H9 (cell line): ENCODE measurements around the gene SCUBE2. TPM values are rescaled to one million over a fixed set of nuclear protein-coding genes. Genes with fewer than 3 reads are reported as not detected.

Experiments
- DNase-seq: peaks from one replicate; pipeline ENCODE4 v3.0.0-alpha.2; 2017
- H2AFZ ChIP-seq: one replicate; pipeline ENCODE4 v1.6.1; 2013; ENCODE audit warnings: mild to moderate bottlenecking, low read length, control low read depth, moderate library complexity
- H2AK5ac ChIP-seq: 2 replicates; pipeline ENCODE4 v1.6.1; 2013; ENCODE audit warnings: low read length, control low read depth, mixed read lengths; ENCODE audit not compliant: insufficient read length
- H2BK120ac ChIP-seq: one replicate; pipeline ENCODE4 v1.6.1; 2013; ENCODE audit warnings: low read depth, mild to moderate bottlenecking, low read length, control low read depth, inconsistent platforms; ENCODE audit not compliant: poor library complexity, severe bottlenecking
- H2BK12ac ChIP-seq: 2 replicates; pipeline ENCODE4 v1.6.1; 2013; ENCODE audit warnings: low read length, control low read depth, mixed read lengths, low read depth; ENCODE audit not compliant: insufficient read length
- H2BK15ac ChIP-seq: 2 replicates; pipeline ENCODE4 v1.6.1; 2013; ENCODE audit warnings: low read depth, low read length, control low read depth
- H2BK20ac ChIP-seq: one replicate; pipeline ENCODE4 v1.6.1; 2013; ENCODE audit warnings: low read depth, mild to moderate bottlenecking, low read length, control low read depth, inconsistent platforms; ENCODE audit not compliant: poor library complexity, severe bottlenecking
- H2BK5ac ChIP-seq: 2 replicates; pipeline ENCODE4 v1.6.1; 2013; ENCODE audit warnings: low read length, control low read depth, mixed read lengths; ENCODE audit not compliant: insufficient read length
- H3K14ac ChIP-seq: 2 replicates; pipeline ENCODE4 v1.6.1; 2013; ENCODE audit warnings: low read length, control low read depth; ENCODE audit not compliant: insufficient read depth
- H3K18ac ChIP-seq: 2 replicates; pipeline ENCODE4 v1.6.1; 2013; ENCODE audit warnings: low read depth, mild to moderate bottlenecking, mixed read lengths, low read length, control low read depth; ENCODE audit not compliant: insufficient read length
- H3K23ac ChIP-seq: 2 replicates; pipeline ENCODE4 v1.6.1; 2013; ENCODE audit warnings: low read length, control low read depth, mixed read lengths, low read depth; ENCODE audit not compliant: insufficient read length
- H3K23me2 ChIP-seq: 2 replicates; pipeline ENCODE4 v1.6.1; 2013; ENCODE audit warnings: low read depth, mild to moderate bottlenecking, mixed read lengths, low read length, control low read depth; ENCODE audit not compliant: insufficient read length, poor library complexity, severe bottlenecking
- H3K27ac ChIP-seq: 2 replicates; pipeline ENCODE4 v1.5.1; 2013; ENCODE audit warnings: low read length, control low read depth, mixed read lengths, low read depth; ENCODE audit not compliant: insufficient read length
- H3K27me3 ChIP-seq: 2 replicates; pipeline ENCODE4 v1.6.1; 2013; ENCODE audit warnings: low read length, control low read depth, inconsistent platforms; ENCODE audit not compliant: insufficient read depth
- H3K4ac ChIP-seq: 2 replicates; pipeline ENCODE4 v1.6.1; 2013; ENCODE audit warnings: low read depth, mild to moderate bottlenecking, control low read depth, inconsistent platforms, low read length, moderate library complexity
- H3K4me1 ChIP-seq: 2 replicates; pipeline ENCODE4 v1.6.1; 2013; ENCODE audit warnings: low read length, control low read depth, inconsistent platforms; ENCODE audit not compliant: insufficient read depth
- H3K4me2 ChIP-seq: 2 replicates; pipeline ENCODE4 v1.6.1; 2013; ENCODE audit warnings: low read length, control low read depth, mixed read lengths; ENCODE audit not compliant: insufficient read length, insufficient read depth
- H3K56ac ChIP-seq: 2 replicates; pipeline ENCODE4 v1.6.1; 2013; ENCODE audit warnings: low read depth, mild to moderate bottlenecking, mixed read lengths, low read length, control low read depth; ENCODE audit not compliant: insufficient read length
- H3K79me1 ChIP-seq: 2 replicates; pipeline ENCODE4 v1.6.1; 2013; ENCODE audit warnings: low read depth, mild to moderate bottlenecking, moderate library complexity, low read length, control low read depth, inconsistent platforms; ENCODE audit not compliant: insufficient read depth, poor library complexity, severe bottlenecking
- H3K79me2 ChIP-seq: 2 replicates; pipeline ENCODE4 v1.6.1; 2013; ENCODE audit warnings: low read length, control low read depth, inconsistent platforms; ENCODE audit not compliant: insufficient read depth
- H3K9ac ChIP-seq: 2 replicates; pipeline ENCODE4 v1.6.1; 2013; ENCODE audit warnings: low read length, control low read depth, mixed read lengths; ENCODE audit not compliant: insufficient read length; ENCODE audit errors: extremely low read depth
- H3K9me3 ChIP-seq: one replicate; pipeline ENCODE4 v1.6.1; 2013; ENCODE audit warnings: low read depth, low read length, inconsistent platforms; ENCODE audit not compliant: control insufficient read depth
- H3T11ph ChIP-seq: one replicate; pipeline ENCODE4 v1.6.1; 2013; ENCODE audit warnings: mild to moderate bottlenecking, low read length, control low read depth, inconsistent platforms
- H4K20me1 ChIP-seq: one replicate; pipeline ENCODE4 v1.6.1; 2013; ENCODE audit not compliant: control insufficient read depth, insufficient read length, insufficient read depth
- H4K5ac ChIP-seq: 2 replicates; pipeline ENCODE4 v1.6.1; 2013; ENCODE audit warnings: low read depth, mild to moderate bottlenecking, mixed read lengths, low read length, control low read depth; ENCODE audit not compliant: insufficient read length
- H4K8ac ChIP-seq: replicated peaks from 2 replicates; pipeline ENCODE4 v1.6.1; 2013; ENCODE audit warnings: low read length, control low read depth, mixed read lengths, low read depth; ENCODE audit not compliant: insufficient read length
- H4K91ac ChIP-seq: 2 replicates; pipeline ENCODE4 v1.6.1; 2013; ENCODE audit warnings: low read depth, mild to moderate bottlenecking, moderate library complexity, mixed read lengths, low read length, control low read depth; ENCODE audit not compliant: insufficient read length
- H3K27ac Mint-ChIP-seq, 3 experiments: 2 replicates in 2 of 3; 3 replicates in 1 of 3; pipeline ENCODE4 v1.8.0; 2020 to 2021; ENCODE audit warnings: mixed read lengths in 3 of 3, mild to moderate bottlenecking in 1 of 3, moderate library complexity in 1 of 3
- H3K27me3 Mint-ChIP-seq: 2 replicates; pipeline ENCODE4 v1.8.0; 2021; ENCODE audit warnings: low read depth, mild to moderate bottlenecking, moderate library complexity, mixed read lengths
- H3K36me3 Mint-ChIP-seq, 3 experiments: 2 replicates in 2 of 3; 3 replicates in 1 of 3; pipeline ENCODE4 v1.8.0; 2020 to 2021; ENCODE audit warnings: low read depth in 3 of 3, mixed read lengths in 3 of 3; ENCODE audit not compliant: insufficient read depth in 1 of 3
- H3K4me1 Mint-ChIP-seq, 2 experiments: 2 replicates each; pipeline ENCODE4 v1.8.0; 2020; ENCODE audit warnings: mixed read lengths in 2 of 2
- H3K4me3 Mint-ChIP-seq, 2 experiments: 2 replicates in 1 of 2; 3 replicates in 1 of 2; pipeline ENCODE4 v1.8.0; 2020 to 2021; ENCODE audit warnings: mild to moderate bottlenecking in 2 of 2, mixed read lengths in 2 of 2, moderate library complexity in 1 of 2
- H3K9me3 Mint-ChIP-seq, 2 experiments: 2 replicates in 1 of 2; 3 replicates in 1 of 2; pipeline ENCODE4 v1.8.0; 2020; ENCODE audit warnings: mild to moderate bottlenecking in 2 of 2, mixed read lengths in 2 of 2, moderate library complexity in 1 of 2
- WGBS: extraction: QIAGEN DNeasy Blood & Tissue Kit; methylation state at CpG from one replicate; pipeline ENCODE4 v1.1.7; 2013; ENCODE audit warnings: missing lambda C conversion rate, low lambda C conversion rate, mixed read lengths; ENCODE audit not compliant: insufficient read length; ENCODE audit errors: extremely low coverage; 5-methylcytosine and 5-hydroxymethylcytosine counted together
- total RNA-seq: library from RNA; stranded (reverse); gene quantifications from 2 replicates; pipeline ENCODE4 v1.2.1, GENCODE V29; 2021
- TF ChIP-seq, protein P1 (sequence below): fragments of 200-600 bp; sonication (generic); conservative IDR thresholded peaks from 3 replicates; pipeline ENCODE4 v1.8.0; 2021; ENCODE audit warnings: antibody characterized with exemption, mild to moderate bottlenecking

SCUBE2 gene
- total RNA-seq, 1 experiment from 2014 or later: 1.6 TPM

DNA sequence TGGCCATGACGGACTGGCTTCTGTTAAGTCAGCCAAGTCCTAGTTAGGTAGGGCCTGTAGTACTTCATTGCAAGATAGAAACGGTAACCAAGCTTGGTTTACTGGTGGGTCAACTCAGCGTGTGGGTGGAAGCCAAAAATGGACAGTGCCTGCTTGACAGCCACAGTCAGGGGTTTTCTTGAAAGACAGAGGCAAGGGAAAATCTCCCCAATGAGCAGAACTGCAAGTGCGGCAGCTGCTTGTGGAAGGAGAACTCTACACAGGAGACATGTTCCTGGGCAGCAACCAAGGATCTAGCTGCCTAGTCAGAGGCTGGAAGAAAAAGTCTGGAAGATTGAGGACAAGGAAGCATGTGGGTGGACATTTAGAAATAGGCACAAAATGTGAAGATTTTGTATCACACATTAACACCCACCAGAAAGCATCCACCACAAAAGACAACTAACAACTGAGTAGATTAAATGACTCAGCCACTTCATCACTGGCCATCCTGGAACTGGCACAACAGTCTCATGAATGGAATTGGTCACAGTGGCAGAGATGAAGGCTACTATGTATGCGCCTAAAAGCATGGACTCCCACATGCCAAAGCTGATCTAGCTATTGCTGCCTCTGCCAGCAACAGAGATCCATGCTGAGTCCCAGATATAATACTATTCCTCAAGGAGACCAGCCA is 40.9 kb upstream of the SCUBE2 start:
- Histone ChIP-seq H2BK15ac (no peak overlapping the region), H3K18ac (no peak overlapping the region)

More for the DNA sequence above, 40.9 kb upstream of the SCUBE2 start:
- Histone ChIP-seq H4K5ac (no peak overlapping the region), H3K79me2 (no peaks in the 10 kb centered on the region), H4K91ac (no peak overlapping the region), H3K4me1 (no peaks in the 10 kb centered on the region), H2BK20ac (no peak overlapping the region), H3K56ac (no peak overlapping the region), H3K4me2 (no peak overlapping the region), H3K9ac (no peak overlapping the region), H4K8ac (no peak overlapping the region), H3K14ac (no peak overlapping the region), H2AFZ (no peak overlapping the region), H2AK5ac (no peak overlapping the region), H3K23me2 (no peaks in the 10 kb centered on the region), H3K4ac (no peak overlapping the region), H2BK120ac (no peak overlapping the region), H3K27ac (no peak overlapping the region), H2BK12ac (no peak overlapping the region), H3K79me1 (no peaks in the 10 kb centered on the region), H3K9me3 (no peaks in the 10 kb centered on the region), H4K20me1 (no peaks in the 10 kb centered on the region), H3K23ac (no peak overlapping the region), H3K27me3 (no peaks in the 10 kb centered on the region), H3T11ph (no peak overlapping the region), H2BK5ac (no peak overlapping the region)
- TF ChIP-seq, protein P1, sequence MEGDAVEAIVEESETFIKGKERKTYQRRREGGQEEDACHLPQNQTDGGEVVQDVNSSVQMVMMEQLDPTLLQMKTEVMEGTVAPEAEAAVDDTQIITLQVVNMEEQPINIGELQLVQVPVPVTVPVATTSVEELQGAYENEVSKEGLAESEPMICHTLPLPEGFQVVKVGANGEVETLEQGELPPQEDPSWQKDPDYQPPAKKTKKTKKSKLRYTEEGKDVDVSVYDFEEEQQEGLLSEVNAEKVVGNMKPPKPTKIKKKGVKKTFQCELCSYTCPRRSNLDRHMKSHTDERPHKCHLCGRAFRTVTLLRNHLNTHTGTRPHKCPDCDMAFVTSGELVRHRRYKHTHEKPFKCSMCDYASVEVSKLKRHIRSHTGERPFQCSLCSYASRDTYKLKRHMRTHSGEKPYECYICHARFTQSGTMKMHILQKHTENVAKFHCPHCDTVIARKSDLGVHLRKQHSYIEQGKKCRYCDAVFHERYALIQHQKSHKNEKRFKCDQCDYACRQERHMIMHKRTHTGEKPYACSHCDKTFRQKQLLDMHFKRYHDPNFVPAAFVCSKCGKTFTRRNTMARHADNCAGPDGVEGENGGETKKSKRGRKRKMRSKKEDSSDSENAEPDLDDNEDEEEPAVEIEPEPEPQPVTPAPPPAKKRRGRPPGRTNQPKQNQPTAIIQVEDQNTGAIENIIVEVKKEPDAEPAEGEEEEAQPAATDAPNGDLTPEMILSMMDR: no peak
- Mint-ChIP-seq H3K27ac (peak overlapping the region in 2 of 3 experiments; percentile 3 to 21; a peak in 1 of 7 replicates), H3K9me3 (peaks cover 0 to 8% of the 10 kb centered on the region in 2 experiments; a peak in 2 of 5 replicates), H3K27me3 (no peaks in the 10 kb centered on the region), H3K4me1 (peaks cover 11 to 13% of the 10 kb centered on the region in 2 experiments), H3K36me3 (peaks cover 4 to 19% (median 16%) of the 10 kb centered on the region in 3 experiments; a peak in 5 of 7 replicates), H3K4me3 (no peak overlapping the region)
- DNase-seq: no peak
- WGBS: no CpG with 5 or more reads among the region's 5 CpGs
